ENCODE measurements around the gene MAPK10. TPM values are rescaled to one million over a fixed set of nuclear protein-coding genes. Genes with fewer than 3 reads are reported as not detected.

Gene MAPK10
- total RNA-seq, 1 donor from 2014 or later: 3.4 TPM

DNA sequence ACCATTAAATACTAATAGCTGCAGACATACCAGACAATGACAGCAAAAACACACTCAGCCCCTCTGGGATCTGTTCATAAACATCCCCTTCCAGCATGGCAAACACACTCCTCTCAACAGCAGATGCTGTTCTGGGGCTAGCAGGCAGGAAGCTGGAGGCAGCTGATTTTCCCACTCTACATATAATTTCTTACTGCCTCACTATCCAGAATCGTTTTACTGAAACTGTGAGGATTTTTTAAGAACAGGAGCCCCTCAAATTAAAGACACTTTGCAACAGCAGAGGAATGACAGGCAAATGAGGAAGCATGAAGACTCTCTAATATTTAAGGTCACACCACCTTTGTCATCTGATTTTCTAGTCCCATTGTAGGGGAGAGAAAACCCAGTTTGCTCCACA, 2.2 kb downstream of the MAPK10 start:
- no peak for FAIRE-seq
- no peak for DNase-seq (ENCODE audit: low read depth)

DNA sequence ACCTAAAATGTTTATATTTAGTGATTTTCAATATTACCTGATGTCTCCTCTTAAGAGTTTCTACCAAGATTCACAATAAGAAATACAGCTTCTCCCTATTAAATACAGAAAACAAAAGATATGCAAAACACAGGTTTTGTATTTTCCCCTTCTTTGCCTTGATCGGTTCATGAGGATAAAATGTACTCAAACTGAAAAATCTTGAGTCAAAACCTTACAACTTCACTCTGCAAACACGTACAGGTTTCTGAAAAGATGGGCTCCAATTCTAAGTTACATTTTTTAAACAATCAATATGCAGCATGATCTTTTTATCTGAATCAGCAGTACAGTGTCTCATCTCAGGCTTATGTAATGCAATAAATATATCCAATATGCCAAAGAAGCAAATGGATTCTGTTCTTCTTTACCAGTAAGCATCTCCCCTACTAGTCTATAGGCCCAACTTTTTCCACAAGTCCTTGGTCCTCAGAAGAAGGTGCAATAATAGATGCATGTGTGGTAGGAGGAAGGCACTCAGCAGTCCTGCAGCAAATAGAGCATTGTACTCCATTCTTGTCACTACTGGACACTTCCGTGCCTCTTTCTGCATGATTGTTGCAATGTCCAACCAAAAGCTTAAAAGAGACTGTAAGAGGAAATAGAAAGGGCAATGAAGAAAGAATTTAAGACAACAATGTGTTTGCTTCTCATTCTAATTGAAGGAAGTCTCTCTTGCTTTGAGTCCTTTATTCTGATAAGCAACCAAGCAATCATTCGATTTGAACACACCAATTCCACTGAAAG, 3.2 kb downstream of the MAPK10 start:
- FAIRE-seq (no peak), DNase-seq (ENCODE audit: low read depth) (no peak)
- TF ChIP-seq CTCF (IDR thresholded peaks at IDR 0.05; ENCODE audit: insufficient read depth, low read length, severe bottlenecking): no peak
- no peaks in the 10 kb centered on the region for H3K36me3 ChIP-seq (ENCODE audit: control insufficient read depth, insufficient read depth, low read length)
- no peaks in the 10 kb centered on the region for H3K27me3 ChIP-seq (ENCODE audit: control insufficient read depth, insufficient read depth, low read length)
- H3K4me3 ChIP-seq (ENCODE audit: low read depth, low read length): no peak overlapping the region

More for the DNA sequence above, 2.2 kb downstream of the MAPK10 start:
- TF ChIP-seq CTCF (IDR thresholded peaks at IDR 0.05; ENCODE audit: insufficient read depth, low read length, severe bottlenecking): no peak
- H3K27me3 ChIP-seq (ENCODE audit: control insufficient read depth, insufficient read depth, low read length): no peaks in the 10 kb centered on the region
- H3K36me3 ChIP-seq (ENCODE audit: control insufficient read depth, insufficient read depth, low read length): no peaks in the 10 kb centered on the region
- H3K4me3 ChIP-seq (ENCODE audit: low read depth, low read length): no peak overlapping the region

GRCh38 chr4:86354390-86354789, 5.5 kb downstream of the MAPK10 start:
- no peak for FAIRE-seq

GRCh38 chr4:86346320-86346719, 13.5 kb downstream of the MAPK10 start:
- no peaks in the 10 kb centered on the region for H3K36me3 ChIP-seq (ENCODE audit: control insufficient read depth, insufficient read depth, low read length)
- DNase-seq (ENCODE audit: low read depth) (no peak), FAIRE-seq (no peak)
- no peak overlapping the region for H3K4me3 ChIP-seq (ENCODE audit: low read depth, low read length)
- TF ChIP-seq CTCF (IDR thresholded peaks at IDR 0.05; ENCODE audit: insufficient read depth, low read length, severe bottlenecking): no peak
- H3K27me3 ChIP-seq (ENCODE audit: control insufficient read depth, insufficient read depth, low read length): no peaks in the 10 kb centered on the region

More at GRCh38 chr4:86354390-86354789, 5.5 kb downstream of the MAPK10 start:
- H3K4me3 ChIP-seq (ENCODE audit: low read depth, low read length): no peak overlapping the region
- H3K36me3 ChIP-seq (ENCODE audit: control insufficient read depth, insufficient read depth, low read length): no peaks in the 10 kb centered on the region
- no peak for DNase-seq (ENCODE audit: low read depth)
- TF ChIP-seq CTCF (IDR thresholded peaks at IDR 0.05; ENCODE audit: insufficient read depth, low read length, severe bottlenecking): no peak
- H3K27me3 ChIP-seq (ENCODE audit: control insufficient read depth, insufficient read depth, low read length): no peaks in the 10 kb centered on the region

- FAIRE-seq: no peak
Observed at GRCh38 chr4:86344127-86344526, 15.7 kb downstream of the MAPK10 start.

More at GRCh38 chr4:86344127-86344526, 15.7 kb downstream of the MAPK10 start:
- H3K36me3 ChIP-seq (ENCODE audit: control insufficient read depth, insufficient read depth, low read length): no peaks in the 10 kb centered on the region
- no peak overlapping the region for H3K4me3 ChIP-seq (ENCODE audit: low read depth, low read length)
- no peaks in the 10 kb centered on the region for H3K27me3 ChIP-seq (ENCODE audit: control insufficient read depth, insufficient read depth, low read length)
- no peak for TF ChIP-seq CTCF (IDR thresholded peaks at IDR 0.05; ENCODE audit: insufficient read depth, low read length, severe bottlenecking)
- no peak for DNase-seq (ENCODE audit: low read depth)

Data from bronchial epithelial cell (primary cell).